Bronchial epithelial cell (primary cell): ENCODE data around the gene C4orf17. TPM values are rescaled to one million over a fixed set of nuclear protein-coding genes. Genes with fewer than 3 reads are reported as not detected.
A peak's percentile ranks its signal among the peaks of the same experiment; 100 is the strongest.
"Not testable (repeated sequence)": the region's sequence is repeated elsewhere in the genome, so short reads cannot be mapped to it uniquely, and the experiment has no call there.

ENCODE experiments used
- DNase-seq: peaks from one replicate; pipeline ENCODE4 v3.0.0-alpha.2; 2010; ENCODE audit warnings: low read depth
- FAIRE-seq: peaks from 2 replicates; lab custom pipeline; 2011; peaks lifted over from hg19 to GRCh38; lab: Jason Lieb, UNC
- H3K27me3 ChIP-seq: 2 replicates; pipeline ENCODE4 v1.5.1; 2011; ENCODE audit warnings: low read length; ENCODE audit not compliant: control insufficient read depth, insufficient read depth
- H3K36me3 ChIP-seq: 2 replicates; pipeline ENCODE4 v1.5.1; 2011; ENCODE audit warnings: low read length; ENCODE audit not compliant: control insufficient read depth, insufficient read depth
- H3K4me3 ChIP-seq: 2 replicates; pipeline ENCODE4 v1.5.1; 2011; ENCODE audit warnings: mild to moderate bottlenecking, low read depth, low read length, control low read depth
- CTCF ChIP-seq: IDR thresholded peaks from 2 replicates; pipeline ENCODE4 v1.5.1; 2011; ENCODE audit warnings: mild to moderate bottlenecking, moderate library complexity, low read length, control low read depth, inconsistent platforms; ENCODE audit not compliant: insufficient read depth, severe bottlenecking
- total RNA-seq: library from RNA; depleted of rRNA; stranded (reverse); fragments of >200 nt; gene quantifications from 2 replicates; pipeline ENCODE4 v1.2.1, GENCODE V29; 2014

The C4orf17 gene
- total RNA-seq, 1 donor from 2014 or later: not detected

- TF ChIP-seq CTCF: no peak
- Histone ChIP-seq H3K36me3 (no peaks in the 10 kb centered on the region), H3K4me3 (no peak overlapping the region), H3K27me3 (no peaks in the 10 kb centered on the region)
- FAIRE-seq (no peak), DNase-seq (no peak)
Measured at GRCh38 chr4:99468889-99469288, 41.9 kb upstream of the C4orf17 start.

- H3K27me3 ChIP-seq: no peaks in the 10 kb centered on the region
- H3K36me3 ChIP-seq: no peaks in the 10 kb centered on the region
- DNase-seq: no peak
- no peak for FAIRE-seq
- no peak for TF ChIP-seq CTCF
- no peak overlapping the region for H3K4me3 ChIP-seq
Measured at GRCh38 chr4:99471349-99471748, 39.5 kb upstream of the C4orf17 start.

GRCh38 chr4:99471896-99472295, 38.9 kb upstream of the C4orf17 start:
- FAIRE-seq (no peak), DNase-seq (no peak)
- Histone ChIP-seq H3K27me3 (no peaks in the 10 kb centered on the region), H3K36me3 (no peaks in the 10 kb centered on the region), H3K4me3 (no peak overlapping the region)
- no peak for TF ChIP-seq CTCF

GRCh38 chr4:99473131-99473530, 37.7 kb upstream of the C4orf17 start:
- peak; percentile 68 for FAIRE-seq
- Histone ChIP-seq H3K36me3 (no peaks in the 10 kb centered on the region), H3K27me3 (no peaks in the 10 kb centered on the region), H3K4me3 (no peak overlapping the region)
- DNase-seq: no peak
- TF ChIP-seq CTCF: no peak

- DNase-seq: peak; percentile 47
- FAIRE-seq: no peak
- no peak for TF ChIP-seq CTCF
- H3K36me3 ChIP-seq: no peaks in the 10 kb centered on the region
- H3K27me3 ChIP-seq: no peaks in the 10 kb centered on the region
- H3K4me3 ChIP-seq: no peak overlapping the region
Measured at GRCh38 chr4:99483636-99484035, 27.2 kb upstream of the C4orf17 start.

GRCh38 chr4:99485212-99485611, 25.6 kb upstream of the C4orf17 start:
- no peaks in the 10 kb centered on the region for H3K36me3 ChIP-seq
- no peak for TF ChIP-seq CTCF
- no peak overlapping the region for H3K4me3 ChIP-seq
- FAIRE-seq (no peak), DNase-seq (no peak)
- H3K27me3 ChIP-seq: no peaks in the 10 kb centered on the region

GRCh38 chr4:99486648-99487047, 24.2 kb upstream of the C4orf17 start:
- DNase-seq, FAIRE-seq, H3K36me3 ChIP-seq, H3K4me3 ChIP-seq, H3K27me3 ChIP-seq: not testable (repeated sequence)
